Stimulated activated naive CD8-positive, alpha-beta T cell treated with anti-CD3 and anti-CD28 coated beads, Interleukin-15, Interleukin-2, amounts not matched to agents 100 ng/mL and 50 ng/mL, for 24 hours (primary cell): ENCODE data around the gene DNAJC22.
"Not testable (repeated sequence)": the region's sequence is repeated elsewhere in the genome, so short reads cannot be mapped to it uniquely, and the experiment has no call there.

Source experiments
- H3K27ac Mint-ChIP-seq: one replicate; pipeline ENCODE4 v1.8.0; 2021; ENCODE audit warnings: mild to moderate bottlenecking, mixed read lengths
- H3K27me3 Mint-ChIP-seq: one replicate; pipeline ENCODE4 v1.8.0; 2021; ENCODE audit warnings: mixed read lengths
- H3K36me3 Mint-ChIP-seq: one replicate; pipeline ENCODE4 v1.8.0; 2021; ENCODE audit warnings: low read depth, mixed read lengths
- H3K4me1 Mint-ChIP-seq: one replicate; pipeline ENCODE4 v1.8.0; 2021; ENCODE audit warnings: low read depth, mixed read lengths
- H3K4me3 Mint-ChIP-seq: one replicate; pipeline ENCODE4 v1.8.0; 2021; ENCODE audit warnings: mild to moderate bottlenecking, mixed read lengths
- H3K9me3 Mint-ChIP-seq: one replicate; pipeline ENCODE4 v1.8.0; 2021; ENCODE audit warnings: mixed read lengths

DNAJC22 gene

GRCh38 chr12:49346659-49347310, at the start of gene DNAJC22:
Gene DNAJC22 (plus strand): TSS chr12:49346888. CDS start chr12:49348873, 1,985 bp downstream.
- Mint-ChIP-seq H3K4me3 (peak within 1 kb of the TSS; percentile 71), H3K27me3 (peaks cover 70% of the 10 kb centered on the region), H3K9me3 (no peaks in the 10 kb centered on the region), H3K4me1 (peaks cover 40% of the 10 kb centered on the region), H3K27ac (no peak within 1 kb of the TSS), H3K36me3 (no peaks in the 10 kb centered on the region)

- Mint-ChIP-seq H3K9me3 (no peaks in the 10 kb centered on the region), H3K27me3 (peaks cover 57% of the 10 kb centered on the region), H3K4me1 (peaks cover 23% of the 10 kb centered on the region), H3K4me3 (no peak overlapping the region), H3K36me3 (no peaks in the 10 kb centered on the region), H3K27ac (no peak overlapping the region)
Observed at GRCh38 chr12:49297695-49298060, 49.0 kb upstream of the DNAJC22 start.

GRCh38 chr12:49298160-49298559, 48.5 kb upstream of the DNAJC22 start:
- peaks cover 62% of the 10 kb centered on the region for H3K27me3 Mint-ChIP-seq
- no peak overlapping the region for H3K4me3 Mint-ChIP-seq
- H3K27ac Mint-ChIP-seq = no peak overlapping the region
- no peaks in the 10 kb centered on the region for H3K9me3 Mint-ChIP-seq
- peaks cover 23% of the 10 kb centered on the region for H3K4me1 Mint-ChIP-seq
- H3K36me3 Mint-ChIP-seq = no peaks in the 10 kb centered on the region

GRCh38 chr12:49301760-49302159, 44.9 kb upstream of the DNAJC22 start:
- Mint-ChIP-seq H3K4me1 (peaks cover 16% of the 10 kb centered on the region), H3K36me3 (no peaks in the 10 kb centered on the region), H3K9me3 (no peaks in the 10 kb centered on the region), H3K27me3 (peaks cover 55% of the 10 kb centered on the region), H3K27ac (peak overlapping the region; percentile 32), H3K4me3 (no peak overlapping the region)

GRCh38 chr12:49304161-49304560, 42.5 kb upstream of the DNAJC22 start:
- Mint-ChIP-seq H3K27ac (no peak overlapping the region), H3K27me3 (peaks cover 46% of the 10 kb centered on the region), H3K36me3 (no peaks in the 10 kb centered on the region), H3K4me3 (no peak overlapping the region), H3K9me3 (no peaks in the 10 kb centered on the region), H3K4me1 (peaks cover 4% of the 10 kb centered on the region)

GRCh38 chr12:49305762-49306510, 40.8 kb upstream of the DNAJC22 start:
- no peaks in the 10 kb centered on the region for H3K36me3 Mint-ChIP-seq
- no peak overlapping the region for H3K27ac Mint-ChIP-seq
- no peak overlapping the region for H3K4me3 Mint-ChIP-seq
- H3K4me1 Mint-ChIP-seq = peaks cover 4% of the 10 kb centered on the region
- H3K9me3 Mint-ChIP-seq = no peaks in the 10 kb centered on the region
- H3K27me3 Mint-ChIP-seq = peaks cover 45% of the 10 kb centered on the region

- Mint-ChIP-seq H3K4me3 (no peak overlapping the region), H3K36me3 (no peaks in the 10 kb centered on the region), H3K9me3 (no peaks in the 10 kb centered on the region), H3K27me3 (peaks cover 28% of the 10 kb centered on the region), H3K27ac (no peak overlapping the region), H3K4me1 (no peaks in the 10 kb centered on the region)
Observed at GRCh38 chr12:49309386-49309785, 37.3 kb upstream of the DNAJC22 start.

GRCh38 chr12:49310451-49311000, 36.2 kb upstream of the DNAJC22 start:
- not testable (repeated sequence) for H3K27ac Mint-ChIP-seq, H3K4me3 Mint-ChIP-seq, H3K36me3 Mint-ChIP-seq, H3K9me3 Mint-ChIP-seq, H3K4me1 Mint-ChIP-seq
- H3K27me3 Mint-ChIP-seq = peaks cover 23% of the 10 kb centered on the region

GRCh38 chr12:49314811-49315210, 31.9 kb upstream of the DNAJC22 start:
- no peaks in the 10 kb centered on the region for H3K4me1 Mint-ChIP-seq
- H3K27me3 Mint-ChIP-seq = peaks cover 4% of the 10 kb centered on the region
- no peaks in the 10 kb centered on the region for H3K36me3 Mint-ChIP-seq
- no peaks in the 10 kb centered on the region for H3K9me3 Mint-ChIP-seq
- H3K4me3 Mint-ChIP-seq = no peak overlapping the region
- H3K27ac Mint-ChIP-seq = no peak overlapping the region

- H3K27ac Mint-ChIP-seq, H3K9me3 Mint-ChIP-seq, H3K36me3 Mint-ChIP-seq, H3K4me3 Mint-ChIP-seq, H3K27me3 Mint-ChIP-seq: not testable (repeated sequence)
- peaks cover 12% of the 10 kb centered on the region for H3K4me1 Mint-ChIP-seq
Observed at GRCh38 chr12:49317118-49317517, 29.6 kb upstream of the DNAJC22 start.

- not testable (repeated sequence) for H3K27me3 Mint-ChIP-seq, H3K36me3 Mint-ChIP-seq, H3K27ac Mint-ChIP-seq, H3K9me3 Mint-ChIP-seq, H3K4me3 Mint-ChIP-seq
- H3K4me1 Mint-ChIP-seq = peaks cover 23% of the 10 kb centered on the region
Observed at GRCh38 chr12:49320411-49321103, 26.1 kb upstream of the DNAJC22 start.

GRCh38 chr12:49322367-49322707, 24.4 kb upstream of the DNAJC22 start:
- Mint-ChIP-seq H3K36me3 (peaks cover 4% of the 10 kb centered on the region), H3K9me3 (no peaks in the 10 kb centered on the region), H3K27ac (peak overlapping the region; percentile 97), H3K4me1 (peaks cover 23% of the 10 kb centered on the region), H3K27me3 (no peaks in the 10 kb centered on the region), H3K4me3 (peak overlapping the region; percentile 99)

- Mint-ChIP-seq H3K9me3 (no peaks in the 10 kb centered on the region), H3K4me1 (peaks cover 23% of the 10 kb centered on the region), H3K27me3 (no peaks in the 10 kb centered on the region), H3K36me3 (peaks cover 7% of the 10 kb centered on the region), H3K4me3 (peak within 1 kb of the TSS; percentile 99), H3K27ac (peak within 1 kb of the TSS; percentile 97)
Observed at GRCh38 chr12:49322708-49323523, 23.8 kb upstream of the DNAJC22 start, which contains the start of gene TROAP. Gene TROAP (plus strand): TSS chr12:49323255. CDS start chr12:49323609, 354 bp downstream.

- Mint-ChIP-seq H3K9me3 (no peaks in the 10 kb centered on the region), H3K27me3 (no peaks in the 10 kb centered on the region), H3K27ac (peak overlapping the region; percentile 97), H3K4me1 (peaks cover 23% of the 10 kb centered on the region), H3K36me3 (peaks cover 9% of the 10 kb centered on the region), H3K4me3 (peak overlapping the region; percentile 99)
Observed at GRCh38 chr12:49323524-49324097, 23.1 kb upstream of the DNAJC22 start.
